NB4 (cell line): Measurements from ENCODE around the gene GUSB.

Experiments used
- MAX ChIP-seq: IDR thresholded peaks from 2 replicates; pipeline ENCODE4 v1.6.1; 2011; ENCODE audit warnings: low read depth, low read length
- MYC ChIP-seq: IDR thresholded peaks from 2 replicates; pipeline ENCODE4 v1.6.1; 2011; ENCODE audit warnings: low read depth, low read length
- POLR2A ChIP-seq: IDR thresholded peaks from 2 replicates; pipeline ENCODE4 v1.6.1; 2011; ENCODE audit warnings: mild to moderate bottlenecking; ENCODE audit not compliant: insufficient read length; ENCODE audit errors: extremely low read depth
- TF ChIP-seq, protein P1 (sequence below): IDR thresholded peaks from one replicate; pipeline ENCODE4 v1.5.1; 2012; ENCODE audit warnings: low read depth, low read length

- TF ChIP-seq POLR2A = no peak
- TF ChIP-seq, protein P1, sequence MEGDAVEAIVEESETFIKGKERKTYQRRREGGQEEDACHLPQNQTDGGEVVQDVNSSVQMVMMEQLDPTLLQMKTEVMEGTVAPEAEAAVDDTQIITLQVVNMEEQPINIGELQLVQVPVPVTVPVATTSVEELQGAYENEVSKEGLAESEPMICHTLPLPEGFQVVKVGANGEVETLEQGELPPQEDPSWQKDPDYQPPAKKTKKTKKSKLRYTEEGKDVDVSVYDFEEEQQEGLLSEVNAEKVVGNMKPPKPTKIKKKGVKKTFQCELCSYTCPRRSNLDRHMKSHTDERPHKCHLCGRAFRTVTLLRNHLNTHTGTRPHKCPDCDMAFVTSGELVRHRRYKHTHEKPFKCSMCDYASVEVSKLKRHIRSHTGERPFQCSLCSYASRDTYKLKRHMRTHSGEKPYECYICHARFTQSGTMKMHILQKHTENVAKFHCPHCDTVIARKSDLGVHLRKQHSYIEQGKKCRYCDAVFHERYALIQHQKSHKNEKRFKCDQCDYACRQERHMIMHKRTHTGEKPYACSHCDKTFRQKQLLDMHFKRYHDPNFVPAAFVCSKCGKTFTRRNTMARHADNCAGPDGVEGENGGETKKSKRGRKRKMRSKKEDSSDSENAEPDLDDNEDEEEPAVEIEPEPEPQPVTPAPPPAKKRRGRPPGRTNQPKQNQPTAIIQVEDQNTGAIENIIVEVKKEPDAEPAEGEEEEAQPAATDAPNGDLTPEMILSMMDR = peak; percentile 39
- no peak for TF ChIP-seq MAX
- TF ChIP-seq MYC = no peak
Measured at GRCh38 chr7:66013938-66014337, 31.9 kb upstream of the GUSB start.
